ENCODE results near the gene TMEM178B. TPM values are rescaled to one million over a fixed set of nuclear protein-coding genes. Genes with fewer than 3 reads are reported as not detected.

TMEM178B gene
- total and polyA plus RNA-seq, 2 experiments from 2014 or later, result 0.24 to 0.30 TPM

DNA sequence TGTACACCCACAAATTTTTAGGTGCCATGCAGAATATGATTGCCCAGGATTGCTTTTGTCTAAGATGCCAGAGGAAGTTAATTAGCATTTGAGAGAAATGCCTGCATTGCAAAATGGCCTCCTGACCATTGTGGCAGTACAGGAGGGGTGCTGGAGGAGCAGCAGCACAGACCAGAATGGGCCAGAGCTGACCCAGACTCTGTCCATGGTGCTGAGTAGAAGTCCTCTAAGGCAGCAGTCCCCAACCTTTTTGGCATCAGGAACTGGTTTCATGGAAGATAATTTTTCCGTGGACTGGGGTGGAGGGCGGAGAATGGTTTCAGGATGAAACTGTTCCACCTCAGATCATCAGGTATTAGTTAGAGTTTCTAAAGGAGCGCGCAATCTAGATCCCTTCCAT, 259.6 kb downstream of the TMEM178B start:
- Histone ChIP-seq H3K4me3 (no peak overlapping the region), H2AFZ (no peak overlapping the region), H3K36me3 (replicated peaks; ENCODE audit: insufficient read depth, low read depth) (no peaks in the 10 kb centered on the region), H3K9me2 (replicated peaks; ENCODE audit: insufficient read depth) (no peaks in the 10 kb centered on the region), H3K9me3 (ENCODE audit: low read depth) (no peaks in the 10 kb centered on the region), H3K79me2 (no peaks in the 10 kb centered on the region), H3K4me2 (no peak overlapping the region), H3K4me1 (ENCODE audit: insufficient read depth) (no peaks in the 10 kb centered on the region), H3K27me3 (no peaks in the 10 kb centered on the region), H3K27ac (no peak overlapping the region), H4K20me1 (ENCODE audit: insufficient read depth, poor library complexity, severe bottlenecking) (no peaks in the 10 kb centered on the region)
- 88% methylated on average over 4 of the region's 4 CpGs for WGBS (ENCODE audit: low lambda C conversion rate, missing lambda C conversion rate)
- TF ChIP-seq, protein P1, sequence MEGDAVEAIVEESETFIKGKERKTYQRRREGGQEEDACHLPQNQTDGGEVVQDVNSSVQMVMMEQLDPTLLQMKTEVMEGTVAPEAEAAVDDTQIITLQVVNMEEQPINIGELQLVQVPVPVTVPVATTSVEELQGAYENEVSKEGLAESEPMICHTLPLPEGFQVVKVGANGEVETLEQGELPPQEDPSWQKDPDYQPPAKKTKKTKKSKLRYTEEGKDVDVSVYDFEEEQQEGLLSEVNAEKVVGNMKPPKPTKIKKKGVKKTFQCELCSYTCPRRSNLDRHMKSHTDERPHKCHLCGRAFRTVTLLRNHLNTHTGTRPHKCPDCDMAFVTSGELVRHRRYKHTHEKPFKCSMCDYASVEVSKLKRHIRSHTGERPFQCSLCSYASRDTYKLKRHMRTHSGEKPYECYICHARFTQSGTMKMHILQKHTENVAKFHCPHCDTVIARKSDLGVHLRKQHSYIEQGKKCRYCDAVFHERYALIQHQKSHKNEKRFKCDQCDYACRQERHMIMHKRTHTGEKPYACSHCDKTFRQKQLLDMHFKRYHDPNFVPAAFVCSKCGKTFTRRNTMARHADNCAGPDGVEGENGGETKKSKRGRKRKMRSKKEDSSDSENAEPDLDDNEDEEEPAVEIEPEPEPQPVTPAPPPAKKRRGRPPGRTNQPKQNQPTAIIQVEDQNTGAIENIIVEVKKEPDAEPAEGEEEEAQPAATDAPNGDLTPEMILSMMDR (IDR thresholded peaks at IDR 0.05; ENCODE audit: poor library complexity), result no peak
- TF ChIP-seq EZH2phosphoT487 (IDR thresholded peaks at IDR 0.05; ENCODE audit: low read depth, severe bottlenecking, unreplicated experiment), result no peak
- TF ChIP-seq EZH2 (IDR thresholded peaks at IDR 0.05; ENCODE audit: borderline replicate concordance), result no peak
- DNase-seq (ENCODE audit: low spot score), result peak; percentile 29

DNA sequence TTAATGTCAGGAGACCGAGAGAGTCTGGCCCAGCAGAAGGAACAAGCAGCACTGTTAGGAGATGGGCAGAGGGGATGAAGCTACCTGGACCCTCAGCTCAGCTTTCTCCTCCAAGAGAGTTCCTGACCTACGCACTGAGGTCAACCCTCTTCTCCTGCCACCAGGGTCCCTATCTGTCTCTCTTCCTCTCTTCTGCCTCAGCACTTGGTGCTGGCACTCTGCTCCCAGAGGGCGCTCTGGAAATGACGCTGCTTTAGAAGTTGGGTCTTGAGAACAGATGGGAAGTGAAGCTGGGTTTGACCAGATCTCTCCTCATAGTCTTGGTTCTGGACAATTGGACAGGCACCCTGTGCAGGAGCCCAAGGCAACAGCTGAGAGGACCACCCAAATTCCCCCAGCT, 261.3 kb downstream of the TMEM178B start:
- Histone ChIP-seq H3K36me3 (replicated peaks; ENCODE audit: insufficient read depth, low read depth) (no peaks in the 10 kb centered on the region), H3K27me3 (no peaks in the 10 kb centered on the region), H3K9me2 (replicated peaks; ENCODE audit: insufficient read depth) (no peaks in the 10 kb centered on the region), H3K79me2 (no peaks in the 10 kb centered on the region), H3K27ac (no peak overlapping the region), H3K9me3 (ENCODE audit: low read depth) (no peaks in the 10 kb centered on the region), H2AFZ (no peak overlapping the region), H3K4me3 (no peak overlapping the region), H4K20me1 (ENCODE audit: insufficient read depth, poor library complexity, severe bottlenecking) (no peaks in the 10 kb centered on the region), H3K4me2 (no peak overlapping the region), H3K4me1 (ENCODE audit: insufficient read depth) (no peaks in the 10 kb centered on the region)
- TF ChIP-seq, protein P1 (IDR thresholded peaks at IDR 0.05; ENCODE audit: poor library complexity), result no peak
- TF ChIP-seq EZH2 (IDR thresholded peaks at IDR 0.05; ENCODE audit: borderline replicate concordance) (no peak), EZH2phosphoT487 (IDR thresholded peaks at IDR 0.05; ENCODE audit: low read depth, severe bottlenecking, unreplicated experiment) (no peak)
- no peak for DNase-seq (ENCODE audit: low spot score)
- WGBS (ENCODE audit: low lambda C conversion rate, missing lambda C conversion rate), result 83% methylated on average over 4 of the region's 4 CpGs

DNA sequence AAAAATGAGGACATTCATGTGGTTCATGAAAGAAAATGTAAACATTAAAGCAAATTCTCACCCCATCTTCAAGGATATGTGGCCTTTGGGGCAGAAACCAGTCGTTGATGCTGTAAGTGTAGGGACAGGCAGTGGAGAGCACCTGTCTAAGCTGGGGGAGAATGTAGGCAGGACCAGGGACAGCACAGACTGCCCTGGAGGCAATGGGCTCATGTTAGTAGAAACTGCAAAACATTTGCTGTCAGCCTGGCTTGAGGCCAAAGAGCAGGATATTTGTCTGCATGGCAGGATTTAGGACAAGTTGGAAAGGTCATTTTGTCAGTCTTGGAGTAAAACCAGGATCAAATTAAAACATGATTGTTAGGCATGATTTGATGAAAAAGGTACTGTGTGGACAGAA, 265.7 kb downstream of the TMEM178B start:
- Histone ChIP-seq H4K20me1 (ENCODE audit: insufficient read depth, poor library complexity, severe bottlenecking) (no peaks in the 10 kb centered on the region), H3K27me3 (no peaks in the 10 kb centered on the region), H3K36me3 (replicated peaks; ENCODE audit: insufficient read depth, low read depth) (no peaks in the 10 kb centered on the region), H3K79me2 (no peaks in the 10 kb centered on the region), H3K9me3 (ENCODE audit: low read depth) (no peaks in the 10 kb centered on the region), H3K27ac (no peak overlapping the region), H3K4me3 (no peak overlapping the region), H3K4me2 (no peak overlapping the region), H3K9me2 (replicated peaks; ENCODE audit: insufficient read depth) (no peaks in the 10 kb centered on the region), H3K4me1 (ENCODE audit: insufficient read depth) (no peaks in the 10 kb centered on the region), H2AFZ (no peak overlapping the region)
- WGBS (ENCODE audit: low lambda C conversion rate, missing lambda C conversion rate), result 50% methylated on average over 1 of the region's 1 CpG
- TF ChIP-seq EZH2 (IDR thresholded peaks at IDR 0.05; ENCODE audit: borderline replicate concordance) (no peak), EZH2phosphoT487 (IDR thresholded peaks at IDR 0.05; ENCODE audit: low read depth, severe bottlenecking, unreplicated experiment) (no peak)
- TF ChIP-seq, protein P1 (IDR thresholded peaks at IDR 0.05; ENCODE audit: poor library complexity), result no peak
- DNase-seq (ENCODE audit: low spot score), result no peak

DNA sequence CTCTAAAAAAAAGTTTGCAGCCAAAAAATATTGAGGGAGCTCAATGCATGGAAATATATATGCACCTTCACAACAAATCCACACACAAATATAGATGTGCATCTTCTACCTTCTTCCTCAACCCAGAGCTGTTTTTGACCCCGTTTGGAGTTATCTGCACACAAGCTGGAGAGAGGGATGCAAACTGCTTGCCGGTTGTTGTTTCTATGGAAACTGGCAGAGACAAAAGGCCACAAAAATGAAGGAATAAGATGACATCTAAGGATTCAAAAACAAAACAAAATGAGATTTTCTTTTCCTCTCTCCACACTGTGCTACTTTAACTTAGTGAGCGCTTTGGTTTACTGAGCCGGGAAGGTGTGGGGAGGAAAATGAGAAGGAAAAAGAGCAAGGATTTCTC, 267.1 kb downstream of the TMEM178B start:
- no peak overlapping the region for H2AFZ ChIP-seq
- no peaks in the 10 kb centered on the region for H3K9me2 ChIP-seq (replicated peaks; ENCODE audit: insufficient read depth)
- H3K27me3 ChIP-seq, result no peaks in the 10 kb centered on the region
- H3K9me3 ChIP-seq (ENCODE audit: low read depth), result no peaks in the 10 kb centered on the region
- TF ChIP-seq, protein P1 (IDR thresholded peaks at IDR 0.05; ENCODE audit: poor library complexity), result no peak
- TF ChIP-seq EZH2phosphoT487 (IDR thresholded peaks at IDR 0.05; ENCODE audit: low read depth, severe bottlenecking, unreplicated experiment), result no peak
- TF ChIP-seq EZH2 (IDR thresholded peaks at IDR 0.05; ENCODE audit: borderline replicate concordance), result no peak
- H3K79me2 ChIP-seq, result no peaks in the 10 kb centered on the region
- H4K20me1 ChIP-seq (ENCODE audit: insufficient read depth, poor library complexity, severe bottlenecking), result no peaks in the 10 kb centered on the region
- H3K27ac ChIP-seq, result no peak overlapping the region
- no peak overlapping the region for H3K4me2 ChIP-seq
- DNase-seq (ENCODE audit: low spot score), result no peak
- no peaks in the 10 kb centered on the region for H3K4me1 ChIP-seq (ENCODE audit: insufficient read depth)
- H3K36me3 ChIP-seq (replicated peaks; ENCODE audit: insufficient read depth, low read depth), result no peaks in the 10 kb centered on the region
- H3K4me3 ChIP-seq, result no peak overlapping the region
- 86% methylated on average over 4 of the region's 4 CpGs for WGBS (ENCODE audit: low lambda C conversion rate, missing lambda C conversion rate)
